PC-9 (cell line): ENCODE data around the gene ADRA1B. TPM values are rescaled to one million over a fixed set of nuclear protein-coding genes. Genes with fewer than 3 reads are reported as not detected.
A peak's percentile ranks its signal among the peaks of the same experiment; 100 is the strongest.

ENCODE experiments used
- BruUV-seq: library from RNA; stranded (reverse); fragments of 400-500 nt; replicated peaks from 2 replicates; lab custom pipeline; 2021; lab: Mats Ljungman, UMichigan
- CTCF ChIA-PET: fragments of 300-600 bp; sonication (Branson Sonifier 250); formaldehyde crosslinking; loops from one replicate; lab custom pipeline; 2022; ENCODE audit warnings: antibody characterized with exemption; lab: Charles Lee
- POLR2A ChIA-PET: fragments of 300-600 bp; sonication (Branson Sonifier 250); formaldehyde crosslinking; loops from one replicate; lab custom pipeline; 2022; ENCODE audit warnings: antibody characterized with exemption; ENCODE audit not compliant: unreplicated experiment; lab: Charles Lee
- DNase-seq, 2 experiments: peaks; one replicate each; pipeline versions ENCODE4 v3.0.0 to v3.0.0-alpha.2; 2015 to 2022; ENCODE audit warnings: mixed read lengths in 1 of 2
- H2AFZ ChIP-seq: fragments of 200-600 bp; sonication (generic); 2 replicates; pipeline ENCODE4 v1.8.1; 2017; ENCODE audit warnings: antibody characterized with exemption
- H3F3A ChIP-seq: fragments of 200-600 bp; sonication (generic); 2 replicates; pipeline ENCODE4 v1.8.1; 2017; ENCODE audit warnings: antibody characterized with exemption, mild to moderate bottlenecking, low read depth; ENCODE audit not compliant: insufficient read depth
- H3K27ac ChIP-seq: fragments of 200-600 bp; sonication (generic); 2 replicates; pipeline ENCODE4 v1.6.1; 2016; ENCODE audit warnings: mixed run types
- H3K27me3 ChIP-seq: fragments of 200-600 bp; sonication (generic); 2 replicates; pipeline ENCODE4 v1.6.1; 2016; ENCODE audit warnings: low read depth, mixed run types; ENCODE audit not compliant: insufficient read depth
- H3K36me3 ChIP-seq: fragments of 200-600 bp; sonication (generic); 2 replicates; pipeline ENCODE4 v1.6.1; 2016; ENCODE audit warnings: low read depth, mixed run types
- H3K4me1 ChIP-seq: fragments of 200-600 bp; sonication (generic); replicated peaks from 2 replicates; pipeline ENCODE4 v1.6.1; 2016; ENCODE audit warnings: mixed run types; ENCODE audit not compliant: insufficient read depth
- H3K4me2 ChIP-seq: fragments of 200-600 bp; sonication (generic); 2 replicates; pipeline ENCODE4 v1.6.1; 2017; ENCODE audit warnings: mixed run types
- H3K4me3 ChIP-seq: fragments of 200-600 bp; sonication (generic); 2 replicates; pipeline ENCODE4 v1.6.1; 2016; ENCODE audit warnings: mixed run types
- H3K79me2 ChIP-seq: fragments of 200-600 bp; sonication (generic); 2 replicates; pipeline ENCODE4 v1.6.1; 2017; ENCODE audit warnings: low read depth, mixed run types
- H3K9me2 ChIP-seq: fragments of 200-600 bp; sonication (generic); 2 replicates; pipeline ENCODE4 v1.8.1; 2017; ENCODE audit warnings: mild to moderate bottlenecking; ENCODE audit not compliant: insufficient read depth
- H3K9me3 ChIP-seq: fragments of 200-600 bp; sonication (generic); 2 replicates; pipeline ENCODE4 v1.8.1; 2016; ENCODE audit warnings: low read depth; ENCODE audit not compliant: insufficient read depth
- H4K20me1 ChIP-seq: fragments of 200-600 bp; sonication (generic); 2 replicates; pipeline ENCODE4 v1.8.1; 2017; ENCODE audit not compliant: insufficient read depth
- CTCF ChIP-seq: fragments of 200-600 bp; sonication (generic); conservative IDR thresholded peaks from 2 replicates; pipeline ENCODE4 v1.6.1; 2017; ENCODE audit warnings: mixed run types, antibody characterized with exemption, mild to moderate bottlenecking, moderate library complexity
- EZH2 ChIP-seq: fragments of 200-600 bp; sonication (generic); IDR thresholded peaks from 2 replicates; pipeline ENCODE4 v1.8.0; 2017; ENCODE audit warnings: antibody characterized with exemption, low read depth
- intact Hi-C: fragments of 100-400 bp; cut with micrococcal nuclease; formaldehyde crosslinking; loops from one replicate; pipeline ENCODE4 v1.10.0; 2022; ENCODE audit not compliant: unreplicated experiment
- total RNA-seq: library from RNA; stranded (reverse); gene quantifications from 2 replicates; pipeline ENCODE4 v1.2.3, GENCODE V29; 2021

The ADRA1B gene
- total RNA-seq, 1 experiment from 2014 or later = 4.6 TPM

- Histone ChIP-seq H3K9me2 (no peaks in the 10 kb centered on the region), H3K79me2 (no peaks in the 10 kb centered on the region), H3K4me1 (peaks cover 42% of the 10 kb centered on the region), H3K27me3 (no peaks in the 10 kb centered on the region), H3K36me3 (no peaks in the 10 kb centered on the region), H2AFZ (no peak overlapping the region), H3K4me2 (peak overlapping the region; percentile 6; the same call in 1 of the 2 replicates), H3K27ac (no peak overlapping the region), H3K9me3 (no peaks in the 10 kb centered on the region), H3K4me3 (no peak overlapping the region), H4K20me1 (no peaks in the 10 kb centered on the region), H3F3A (peaks cover 4% of the 10 kb centered on the region; the same call in 1 of the 2 replicates)
- peak in 1 of 2 experiments; percentile 53 for DNase-seq
- ChIA-PET POLR2A (no interaction called here), CTCF (no interaction called here)
- no TSS peak for BruUV-seq
- TF ChIP-seq CTCF (no peak), EZH2 (no peak)
- intact Hi-C loops = no loop called here
Observed at GRCh38 chr5:159899067-159900049, 16.9 kb upstream of the ADRA1B start.

- Histone ChIP-seq H4K20me1 (no peaks in the 10 kb centered on the region), H3K9me2 (no peaks in the 10 kb centered on the region), H3K9me3 (no peaks in the 10 kb centered on the region), H3K27ac (0 out of 2 replicates have a peak overlapping the region, but pooled peaks have one; percentile 97), H3K4me1 (peaks cover 58% of the 10 kb centered on the region), H2AFZ (no peak overlapping the region), H3K36me3 (no peaks in the 10 kb centered on the region), H3K4me3 (no peak overlapping the region), H3K4me2 (no peak overlapping the region), H3K27me3 (no peaks in the 10 kb centered on the region), H3K79me2 (no peaks in the 10 kb centered on the region), H3F3A (peaks cover 20% of the 10 kb centered on the region)
- POLR2A ChIA-PET = interaction anchor here (0.6 kb wide), 1 partner anchor 405 kb away, joined by 3 read pairs; no protein-coding TSS in a partner anchor
- intact Hi-C loops = no loop called here
- no peak for TF ChIP-seq EZH2
- no peak for TF ChIP-seq CTCF
- no peak for DNase-seq
- CTCF ChIA-PET = no interaction called here
- no TSS peak for BruUV-seq
Observed at GRCh38 chr5:159901308-159901707, 15.0 kb upstream of the ADRA1B start.

GRCh38 chr5:159901772-159902171 is 14.5 kb upstream of the ADRA1B start:
- H3K4me2 ChIP-seq = peak overlapping the region; percentile 20; the same call in 1 of the 2 replicates
- H3K27ac ChIP-seq = peak overlapping the region; percentile 97
- no peaks in the 10 kb centered on the region for H3K36me3 ChIP-seq
- peaks cover 62% of the 10 kb centered on the region for H3K4me1 ChIP-seq
- ChIA-PET CTCF (no interaction called here), POLR2A (interaction anchor here (0.6 kb wide), 1 partner anchor 405 kb away, joined by 3 read pairs; no protein-coding TSS in a partner anchor)
- H3F3A ChIP-seq = peaks cover 25% of the 10 kb centered on the region
- intact Hi-C loops = no loop called here
- no peaks in the 10 kb centered on the region for H3K27me3 ChIP-seq
- H3K4me3 ChIP-seq = no peak overlapping the region
- no peak for TF ChIP-seq EZH2
- H3K9me3 ChIP-seq = no peaks in the 10 kb centered on the region
- no TSS peak for BruUV-seq
- no peak overlapping the region for H2AFZ ChIP-seq
- no peaks in the 10 kb centered on the region for H3K79me2 ChIP-seq
- H3K9me2 ChIP-seq = no peaks in the 10 kb centered on the region
- H4K20me1 ChIP-seq = no peaks in the 10 kb centered on the region
- DNase-seq = no peak
